HEK293 (cell line): ENCODE data around the gene FSTL4.

ENCODE experiments used
- CTCF ChIA-PET: fragments of 350-600 bp; formaldehyde crosslinking; extraction: SDS; loops from one replicate; lab custom pipeline; 2021; ENCODE audit warnings: antibody characterized with exemption; lab: Yijun Ruan, JAX
- POLR2A ChIA-PET: fragments of 300-600 bp; formaldehyde crosslinking; extraction: SDS; loops from one replicate; lab custom pipeline; 2020; ENCODE audit warnings: antibody characterized with exemption, inconsistent platforms; lab: Yijun Ruan, JAX
- H3K27ac ChIP-seq: fragments of 200-500 bp; sonication (Bioruptor generic); 2 replicates; pipeline ENCODE4 v1.5.1; 2014; ENCODE audit warnings: low read depth, low read length, control low read depth, inconsistent platforms; ENCODE audit errors: extremely low read depth
- H3K36me3 ChIP-seq, 2 experiments: fragments of 200-500 bp in 1 of 2; sonication (Bioruptor generic) in 1 of 2; 1 replicate in 1 of 2; 2 replicates in 1 of 2; pipeline ENCODE4 v1.5.1; 2014 to 2017; ENCODE audit warnings: inconsistent platforms in 2 of 2, low read length in 2 of 2; ENCODE audit not compliant: control insufficient read depth in 2 of 2, insufficient read depth in 1 of 2
- H3K4me1 ChIP-seq: fragments of 200-500 bp; sonication (Bioruptor generic); 2 replicates; pipeline ENCODE4 v1.5.1; 2014; ENCODE audit warnings: mild to moderate bottlenecking, low read length, inconsistent platforms; ENCODE audit not compliant: control insufficient read depth, insufficient read depth
- H3K4me3 ChIP-seq: 2 replicates; pipeline ENCODE4 v1.5.1; 2011; ENCODE audit warnings: low read depth, mild to moderate bottlenecking, control low read depth, low read length, moderate library complexity
- H3K9me3 ChIP-seq: fragments of 200-500 bp; sonication (Bioruptor generic); 2 replicates; pipeline ENCODE4 v1.5.1; 2014; ENCODE audit warnings: low read depth, low read length, inconsistent platforms; ENCODE audit not compliant: control insufficient read depth, insufficient read depth
- FEZF1 ChIP-seq: fragments of 450-650 bp; formaldehyde crosslinking; IDR thresholded peaks from 2 replicates; pipeline ENCODE4 v1.5.1; 2016; ENCODE audit warnings: missing biosample characterization, missing genetic modification characterization
- GFI1B ChIP-seq: fragments of 450-650 bp; formaldehyde crosslinking; IDR thresholded peaks from 2 replicates; pipeline ENCODE4 v1.5.1; 2016; ENCODE audit warnings: missing biosample characterization, missing genetic modification characterization
- OSR2 ChIP-seq: fragments of 450-650 bp; formaldehyde crosslinking; IDR thresholded peaks from 2 replicates; pipeline ENCODE4 v1.5.1; 2016; ENCODE audit warnings: missing biosample characterization, missing genetic modification characterization
- PATZ1 ChIP-seq: fragments of 450-650 bp; formaldehyde crosslinking; IDR thresholded peaks from 2 replicates; pipeline ENCODE4 v1.5.1; 2016; ENCODE audit warnings: missing biosample characterization, missing genetic modification characterization
- REST ChIP-seq: fragments of 450-650 bp; formaldehyde crosslinking; IDR thresholded peaks from 2 replicates; pipeline ENCODE4 v1.5.1; 2016; ENCODE audit warnings: missing biosample characterization, missing genetic modification characterization
- SCRT1 ChIP-seq: fragments of 450-650 bp; formaldehyde crosslinking; IDR thresholded peaks from 2 replicates; pipeline ENCODE4 v1.5.1; 2016; ENCODE audit warnings: missing biosample characterization, missing genetic modification characterization, borderline replicate concordance
- TRIM28 ChIP-seq: IDR thresholded peaks from 2 replicates; pipeline ENCODE4 v1.6.1; 2011; ENCODE audit warnings: low read length, control low read depth, borderline replicate concordance
- ZBTB20 ChIP-seq: fragments of 450-650 bp; formaldehyde crosslinking; IDR thresholded peaks from 2 replicates; pipeline ENCODE4 v1.5.1; 2016; ENCODE audit warnings: missing biosample characterization, missing genetic modification characterization
- ZBTB26 ChIP-seq: fragments of 450-650 bp; formaldehyde crosslinking; optimal IDR thresholded peaks from 2 replicates; pipeline ENCODE3; 2016; ENCODE audit warnings: missing biosample characterization, mild to moderate bottlenecking, missing genetic modification characterization
- ZNF510 ChIP-seq: fragments of 450-650 bp; formaldehyde crosslinking; IDR thresholded peaks from 2 replicates; pipeline ENCODE4 v1.5.1; 2018; ENCODE audit warnings: mild to moderate bottlenecking, missing genetic modification characterization, missing biosample characterization; ENCODE audit not compliant: insufficient replicate concordance
- ZNF530 ChIP-seq: fragments of 450-650 bp; formaldehyde crosslinking; IDR thresholded peaks from 2 replicates; pipeline ENCODE4 v1.5.1; 2016; ENCODE audit warnings: low read depth, missing biosample characterization, missing genetic modification characterization

Gene FSTL4

GRCh38 chr5:133610489-133611356, 1.6 kb downstream of the FSTL4 start (continued):
- TF ChIP-seq ZBTB26, result peak; percentile 75
- peak; percentile 94 for TF ChIP-seq REST (tag by site-specific recombination)

GRCh38 chr5:133607451-133607850, 4.9 kb downstream of the FSTL4 start:
- H3K36me3 ChIP-seq, result no peaks in the 10 kb centered on the region
- no peaks in the 10 kb centered on the region for H3K9me3 ChIP-seq
- peaks cover 17% of the 10 kb centered on the region for H3K4me1 ChIP-seq
- ChIA-PET POLR2A (no interaction called here), CTCF (interaction anchor here (0.7 kb wide), 1 partner anchor 184 kb away, joined by 4 read pairs; no protein-coding TSS in a partner anchor)
- TF ChIP-seq ZNF530 (tag by site-specific recombination) (no peak), FEZF1 (tag by site-specific recombination) (peak; percentile 29; the same call in 1 of the 2 replicates)
- H3K4me3 ChIP-seq, result no peak overlapping the region
- H3K27ac ChIP-seq, result no peak overlapping the region

GRCh38 chr5:133606835-133607234, 5.5 kb downstream of the FSTL4 start:
- no peaks in the 10 kb centered on the region for H3K9me3 ChIP-seq
- ChIA-PET CTCF (interaction anchor here (1.3 kb wide), 1 partner anchor 262 kb away, joined by 3 read pairs; no protein-coding TSS in a partner anchor), POLR2A (no interaction called here)
- peak; percentile 30; the same call in 1 of the 2 replicates for TF ChIP-seq GFI1B (tag by site-specific recombination)
- peak; percentile 22; the same call in 1 of the 2 replicates for TF ChIP-seq TRIM28
- TF ChIP-seq OSR2, result peak; percentile 62
- TF ChIP-seq PATZ1 (tag by site-specific recombination), result no peak
- TF ChIP-seq SCRT1 (tag by site-specific recombination), result no peak
- H3K4me3 ChIP-seq, result no peak overlapping the region
- H3K36me3 ChIP-seq, result no peaks in the 10 kb centered on the region
- no peak overlapping the region for H3K27ac ChIP-seq
- peaks cover 17% of the 10 kb centered on the region for H3K4me1 ChIP-seq

GRCh38 chr5:133605323-133605722, 7.0 kb downstream of the FSTL4 start:
- Histone ChIP-seq H3K36me3 (no peaks in the 10 kb centered on the region), H3K9me3 (no peaks in the 10 kb centered on the region), H3K4me3 (no peak overlapping the region), H3K4me1 (peaks cover 14% of the 10 kb centered on the region), H3K27ac (no peak overlapping the region)
- CTCF ChIA-PET, result interaction anchor here (1.2 kb wide), 1 partner anchor 184 kb away, joined by 3 read pairs; no protein-coding TSS in a partner anchor
- TF ChIP-seq ZNF510 (tag by site-specific recombination) (no peak), ZBTB20 (tag by site-specific recombination) (peak; percentile 90)
- POLR2A ChIA-PET, result no interaction called here
